ENCODE data around the gene IMPA2.

IMPA2 gene

GRCh38 chr18:11974741-11975325 is 6.5 kb upstream of the IMPA2 start:
- DNase-seq (ENCODE audit: low spot score): no peak
- no peak for TF ChIP-seq CTCF (IDR thresholded peaks at IDR 0.05; ENCODE audit: borderline replicate concordance, control extremely low read depth, extremely low read depth, insufficient read depth, missing control alignments)
- in situ Hi-C loops (cut with MboI; ENCODE audit: low sequenced_read_pairs, unreplicated experiment): no loop called here

GRCh38 chr18:11975723-11976122 is 5.6 kb upstream of the IMPA2 start:
- in situ Hi-C loops (cut with MboI; ENCODE audit: low sequenced_read_pairs, unreplicated experiment): no loop called here
- no peak for TF ChIP-seq CTCF (IDR thresholded peaks at IDR 0.05; ENCODE audit: borderline replicate concordance, control extremely low read depth, extremely low read depth, insufficient read depth, missing control alignments)
- DNase-seq (ENCODE audit: low spot score): no peak

GRCh38 chr18:11976315-11977152 is 4.8 kb upstream of the IMPA2 start:
- in situ Hi-C loops (cut with MboI; ENCODE audit: low sequenced_read_pairs, unreplicated experiment): no loop called here
- no peak for DNase-seq (ENCODE audit: low spot score)
- no peak for TF ChIP-seq CTCF (IDR thresholded peaks at IDR 0.05; ENCODE audit: borderline replicate concordance, control extremely low read depth, extremely low read depth, insufficient read depth, missing control alignments)

- in situ Hi-C loops (cut with MboI; ENCODE audit: low sequenced_read_pairs, unreplicated experiment): no loop called here
- TF ChIP-seq CTCF (IDR thresholded peaks at IDR 0.05; ENCODE audit: borderline replicate concordance, control extremely low read depth, extremely low read depth, insufficient read depth, missing control alignments): no peak
- no peak for DNase-seq (ENCODE audit: low spot score)
Measured at GRCh38 chr18:11977153-11977466, 4.2 kb upstream of the IMPA2 start.

GRCh38 chr18:11978956-11979355 is 2.4 kb upstream of the IMPA2 start:
- DNase-seq (ENCODE audit: low spot score): no peak
- in situ Hi-C loops (cut with MboI; ENCODE audit: low sequenced_read_pairs, unreplicated experiment): no loop called here
- TF ChIP-seq CTCF (IDR thresholded peaks at IDR 0.05; ENCODE audit: borderline replicate concordance, control extremely low read depth, extremely low read depth, insufficient read depth, missing control alignments): no peak

GRCh38 chr18:11980163-11980493 is 1.2 kb upstream of the IMPA2 start:
- DNase-seq (ENCODE audit: low spot score): no peak
- in situ Hi-C loops (cut with MboI; ENCODE audit: low sequenced_read_pairs, unreplicated experiment): no loop called here
- TF ChIP-seq CTCF (IDR thresholded peaks at IDR 0.05; ENCODE audit: borderline replicate concordance, control extremely low read depth, extremely low read depth, insufficient read depth, missing control alignments): no peak

Data from GM13976 (cell line).